Type B pancreatic cell (in vitro differentiated cells): ENCODE measurements around the gene USP35. TPM values are rescaled to one million over a fixed set of nuclear protein-coding genes. Genes with fewer than 3 reads are reported as not detected.

Experiments used
- DNase-seq: peaks from one replicate; pipeline ENCODE4 v3.0.0; 2021; ENCODE audit warnings: mixed read lengths; ENCODE audit not compliant: unreplicated experiment; ENCODE audit errors: extremely low spot score
- H3K27ac Mint-ChIP-seq: 2 replicates; pipeline ENCODE4 v1.8.0; 2021; ENCODE audit warnings: mild to moderate bottlenecking, mixed read lengths
- H3K27me3 Mint-ChIP-seq: 2 replicates; pipeline ENCODE4 v1.8.0; 2021; ENCODE audit warnings: mixed read lengths
- H3K36me3 Mint-ChIP-seq: 2 replicates; pipeline ENCODE4 v1.8.0; 2021; ENCODE audit warnings: mixed read lengths
- H3K4me1 Mint-ChIP-seq: one replicate; pipeline ENCODE4 v1.8.0; 2021; ENCODE audit warnings: mixed read lengths; ENCODE audit not compliant: unreplicated experiment
- H3K4me3 Mint-ChIP-seq: 2 replicates; pipeline ENCODE4 v1.8.0; 2021; ENCODE audit warnings: mild to moderate bottlenecking, mixed read lengths
- H3K9me3 Mint-ChIP-seq: 2 replicates; pipeline ENCODE4 v1.8.0; 2021; ENCODE audit warnings: mixed read lengths
- CTCF ChIP-seq: fragments of 200-600 bp; sonication (generic); conservative IDR thresholded peaks from 2 replicates; pipeline ENCODE4 v1.5.0; 2021; ENCODE audit warnings: antibody characterized with exemption, mild to moderate bottlenecking
- total RNA-seq: library from RNA; stranded (reverse); gene quantifications from 2 replicates; pipeline ENCODE4 v1.2.1, GENCODE V29; 2021; ENCODE audit warnings: low replicate concordance

USP35 gene
- total RNA-seq, 1 donor from 2014 or later = 9.7 TPM

GRCh38 chr11:78194490-78194889 lies 5.8 kb downstream of the USP35 start:
- no peak for TF ChIP-seq CTCF
- Mint-ChIP-seq H3K4me1 (peaks cover 34% of the 10 kb centered on the region), H3K4me3 (no peak overlapping the region), H3K9me3 (no peaks in the 10 kb centered on the region), H3K27me3 (no peaks in the 10 kb centered on the region), H3K27ac (no peak overlapping the region), H3K36me3 (no peaks in the 10 kb centered on the region)
- DNase-seq = no peak

GRCh38 chr11:78195917-78196560 lies 7.3 kb downstream of the USP35 start:
- no peak for DNase-seq
- Mint-ChIP-seq H3K27me3 (no peaks in the 10 kb centered on the region), H3K27ac (no peak overlapping the region), H3K4me3 (no peak overlapping the region), H3K4me1 (peaks cover 20% of the 10 kb centered on the region), H3K9me3 (no peaks in the 10 kb centered on the region), H3K36me3 (no peaks in the 10 kb centered on the region)
- TF ChIP-seq CTCF = no peak

GRCh38 chr11:78196661-78197091 lies 8.0 kb downstream of the USP35 start:
- H3K4me3 Mint-ChIP-seq = no peak overlapping the region
- H3K36me3 Mint-ChIP-seq = no peaks in the 10 kb centered on the region
- H3K4me1 Mint-ChIP-seq = peaks cover 16% of the 10 kb centered on the region
- H3K27ac Mint-ChIP-seq = no peak overlapping the region
- H3K9me3 Mint-ChIP-seq = no peaks in the 10 kb centered on the region
- H3K27me3 Mint-ChIP-seq = no peaks in the 10 kb centered on the region
- DNase-seq = no peak
- no peak for TF ChIP-seq CTCF

GRCh38 chr11:78197816-78198215 lies 9.1 kb downstream of the USP35 start:
- TF ChIP-seq CTCF = no peak
- Mint-ChIP-seq H3K4me3 (no peak overlapping the region), H3K4me1 (peaks cover 16% of the 10 kb centered on the region), H3K27ac (no peak overlapping the region), H3K27me3 (no peaks in the 10 kb centered on the region), H3K36me3 (peaks cover 5% of the 10 kb centered on the region), H3K9me3 (no peaks in the 10 kb centered on the region)
- no peak for DNase-seq

- no peak overlapping the region for H3K27ac Mint-ChIP-seq
- no peak for TF ChIP-seq CTCF
- DNase-seq = no peak
- peaks cover 13% of the 10 kb centered on the region for H3K4me1 Mint-ChIP-seq
- no peaks in the 10 kb centered on the region for H3K27me3 Mint-ChIP-seq
- H3K4me3 Mint-ChIP-seq = no peak overlapping the region
- H3K36me3 Mint-ChIP-seq = peaks cover 9% of the 10 kb centered on the region
- no peaks in the 10 kb centered on the region for H3K9me3 Mint-ChIP-seq
Measured at GRCh38 chr11:78199015-78199652, 10.4 kb downstream of the USP35 start.
